Activated naive CD4-positive, alpha-beta T cell treated with Interleukin-2 at 50 U/mL for 16 hours (primary cell): ENCODE measurements around the gene POLN.
"Not testable (repeated sequence)": the region's sequence is repeated elsewhere in the genome, so short reads cannot be mapped to it uniquely, and the experiment has no call there.

Experiments
- DNase-seq: peaks from one replicate; pipeline ENCODE4 v3.0.0-alpha.2; 2020

Gene POLN

DNA sequence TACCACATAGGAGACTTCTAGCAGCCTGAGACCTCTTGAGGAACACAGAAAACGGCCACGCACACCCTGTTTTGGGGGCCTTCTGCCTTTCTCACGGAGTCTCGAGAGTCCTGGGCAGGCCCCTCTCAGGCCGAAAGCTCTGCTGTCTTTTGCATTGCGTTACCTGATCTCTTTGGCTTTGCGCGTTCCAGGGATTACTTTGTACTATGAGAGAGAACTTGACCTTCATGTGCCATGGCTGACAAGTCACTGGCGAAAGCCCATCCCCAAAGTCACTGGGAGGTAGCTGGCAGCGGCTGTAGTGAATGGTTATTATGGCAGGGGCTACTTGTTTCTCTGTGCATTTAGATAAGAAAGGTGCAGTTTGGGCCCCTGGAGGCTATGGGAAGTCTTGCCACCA lies 190.8 kb downstream of the POLN start:
- no peak for DNase-seq

DNA sequence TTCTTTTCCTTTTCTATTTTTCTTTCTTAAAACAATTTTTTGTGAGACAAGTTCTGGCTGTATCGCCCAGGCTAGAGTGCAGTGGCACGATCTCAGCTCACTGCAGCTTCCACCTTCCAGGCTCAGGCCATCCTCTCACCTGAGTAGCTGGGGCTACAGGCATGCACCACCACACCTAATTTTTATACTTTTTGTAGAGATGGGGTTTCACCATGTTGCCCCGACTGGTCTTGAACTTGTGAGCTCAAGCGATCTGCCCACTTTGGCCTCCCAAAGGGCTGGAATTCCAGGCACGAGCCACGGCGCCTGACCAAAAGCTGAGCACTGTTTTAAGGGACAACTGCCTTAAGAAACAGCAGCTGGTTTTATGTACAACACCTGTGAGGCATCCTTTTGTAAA lies 192.1 kb downstream of the POLN start:
- no peak for DNase-seq

DNA sequence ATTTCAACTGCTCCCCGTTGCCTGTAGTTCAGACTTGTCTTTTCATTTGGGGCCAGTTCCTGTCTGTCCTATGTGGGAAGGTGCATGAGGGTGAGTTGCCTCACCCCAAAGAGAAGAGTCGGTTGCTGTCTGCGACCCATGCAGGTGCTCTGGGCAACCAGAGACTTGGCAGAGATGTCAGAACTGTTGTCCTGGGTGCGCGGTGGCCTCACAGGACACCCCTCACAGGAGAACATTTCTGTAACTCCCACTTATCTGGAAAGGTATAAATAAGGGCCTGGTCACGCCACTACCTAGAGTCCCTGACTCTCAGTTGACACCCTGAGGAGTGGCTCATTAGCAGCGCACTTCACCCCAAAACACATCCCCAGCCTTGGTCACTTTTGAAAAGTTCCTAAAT lies 192.5 kb downstream of the POLN start:
- no peak for DNase-seq

DNA sequence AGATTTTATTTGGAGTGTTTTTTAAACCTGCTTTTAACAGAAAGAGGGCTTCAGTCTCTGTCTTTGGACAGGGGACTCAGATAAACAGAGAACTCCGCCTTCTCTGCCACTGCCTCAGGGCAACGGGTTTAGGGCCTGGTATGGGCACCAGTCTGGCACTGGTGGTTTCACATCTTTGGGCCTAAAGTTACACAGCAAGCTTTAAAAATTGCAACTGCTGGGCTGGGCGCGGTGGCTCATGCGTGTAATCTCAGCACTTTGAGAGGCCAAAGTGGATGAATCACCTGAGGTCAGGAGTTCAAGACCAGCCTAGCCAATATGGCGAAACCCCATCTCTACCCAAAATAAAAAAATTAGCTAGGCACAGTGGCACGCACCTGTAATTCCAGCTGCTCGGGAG lies 193.1 kb downstream of the POLN start:
- DNase-seq = no peak

DNA sequence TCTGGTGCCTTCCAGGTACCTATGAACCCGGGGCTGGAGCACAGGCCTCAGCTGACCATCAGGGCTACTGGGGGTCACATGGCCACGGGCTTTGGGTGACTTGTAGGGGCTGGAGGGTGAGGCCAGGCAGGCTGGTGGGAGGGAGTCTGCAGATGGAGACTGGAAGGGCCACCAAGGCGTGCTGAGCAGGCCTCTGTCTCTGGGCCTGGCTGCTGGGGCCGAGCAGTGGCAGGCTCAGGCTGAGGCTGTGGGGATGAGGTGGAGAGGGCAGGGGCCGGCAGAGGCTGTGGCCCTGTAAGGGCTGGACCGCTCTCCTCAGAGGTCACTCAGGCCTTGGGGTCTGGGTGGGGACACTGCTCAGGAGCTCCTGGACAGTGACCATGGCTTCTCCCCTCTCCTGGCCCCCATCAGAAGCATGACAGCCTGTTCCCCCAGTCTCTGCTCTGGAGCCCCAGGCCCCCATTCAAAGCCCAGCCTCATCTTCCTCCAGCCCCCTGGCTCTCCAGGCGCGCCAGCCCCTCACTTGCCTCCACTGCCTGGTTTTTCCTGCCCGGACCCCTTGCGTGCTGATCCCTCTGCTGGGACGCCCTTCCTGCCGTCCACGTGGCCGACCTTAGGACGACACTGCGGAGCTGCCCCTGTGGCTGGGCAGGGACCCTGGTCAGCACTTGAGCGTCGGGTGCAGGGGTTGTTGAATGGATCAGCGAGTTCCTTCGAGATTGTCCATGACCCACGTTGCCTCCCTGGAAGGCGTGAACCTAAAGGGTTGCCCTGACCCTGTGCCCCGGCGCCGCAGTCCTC lies 193.9 kb downstream of the POLN start:
- no peak for DNase-seq

DNA sequence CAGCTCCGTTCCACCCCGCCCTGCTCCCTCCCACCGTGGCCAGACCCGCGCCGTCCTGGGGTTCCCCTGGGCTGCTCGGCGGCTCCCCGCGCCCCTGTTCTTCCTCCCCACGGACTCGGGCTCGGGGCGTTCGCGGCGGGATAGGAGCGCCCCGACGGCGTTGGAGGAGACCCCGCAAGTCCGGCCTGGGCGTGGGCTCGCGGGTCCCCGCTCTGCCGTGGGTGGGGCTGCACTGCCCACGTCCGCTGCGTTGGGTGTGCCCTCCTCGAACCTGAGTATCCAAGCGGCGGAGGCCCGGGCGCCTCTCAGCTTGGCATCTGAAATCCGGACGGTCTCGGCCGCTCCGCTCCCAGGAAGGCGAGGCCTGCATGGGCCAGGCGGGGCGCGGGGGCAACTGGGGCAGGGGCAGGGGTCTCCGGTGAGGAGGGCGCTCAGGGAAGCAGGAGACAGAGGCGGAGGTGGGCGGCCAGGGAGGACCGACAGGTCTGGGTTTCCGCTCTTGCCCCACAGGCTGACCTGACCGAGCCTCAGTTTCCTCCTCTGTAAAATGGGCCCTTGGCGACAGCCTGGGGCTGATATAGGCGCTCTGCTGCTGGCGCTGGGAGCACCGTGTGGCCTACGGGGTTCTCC lies 194.8 kb downstream of the POLN start:
- DNase-seq = no peak

DNA sequence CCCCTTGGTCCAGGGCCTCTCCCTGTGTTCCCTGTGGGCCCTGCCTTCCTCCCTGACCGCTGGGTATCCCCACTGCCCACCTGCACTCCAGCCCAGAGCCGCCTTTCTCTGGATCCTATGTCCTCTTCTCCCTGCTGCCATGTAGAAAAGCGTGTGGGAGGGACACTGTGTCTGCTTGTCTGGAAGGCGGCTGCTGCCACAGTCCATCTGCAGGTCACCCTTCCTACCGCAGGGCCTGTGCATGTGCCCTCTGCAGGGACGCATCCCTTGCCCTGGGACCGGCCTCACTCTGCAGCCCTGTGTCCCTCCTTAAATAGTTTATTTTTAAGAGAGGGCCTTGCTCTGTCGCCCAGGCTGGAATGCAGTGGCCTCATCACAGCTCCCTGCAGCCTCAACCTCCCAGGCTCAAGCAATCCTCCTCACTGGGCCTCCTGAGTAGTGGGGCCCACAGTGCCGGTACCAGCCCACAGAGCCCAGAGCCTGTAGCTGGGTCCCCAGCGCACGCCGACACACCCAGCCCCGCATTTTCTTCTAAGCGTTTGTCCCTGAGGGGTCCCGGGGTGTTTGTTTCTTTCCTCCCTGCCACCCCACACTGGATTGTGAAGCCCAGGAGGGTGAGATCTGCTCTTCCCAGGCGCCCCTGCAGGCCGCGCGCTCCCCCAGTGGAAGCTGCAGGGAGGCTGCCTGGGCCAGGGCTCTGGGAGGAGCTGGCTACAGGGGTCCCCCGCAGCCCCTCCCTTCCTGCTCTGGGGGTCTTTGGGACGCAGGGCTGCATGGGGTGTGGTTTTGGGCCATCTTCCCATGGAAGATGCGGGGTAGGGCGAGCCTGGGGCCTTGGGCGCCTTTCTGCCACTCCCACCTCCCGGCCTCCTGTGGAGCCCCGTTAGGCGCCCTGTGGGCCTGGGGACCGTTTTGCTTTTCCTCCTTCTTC lies 195.6 kb downstream of the POLN start:
- no peak for DNase-seq

DNA sequence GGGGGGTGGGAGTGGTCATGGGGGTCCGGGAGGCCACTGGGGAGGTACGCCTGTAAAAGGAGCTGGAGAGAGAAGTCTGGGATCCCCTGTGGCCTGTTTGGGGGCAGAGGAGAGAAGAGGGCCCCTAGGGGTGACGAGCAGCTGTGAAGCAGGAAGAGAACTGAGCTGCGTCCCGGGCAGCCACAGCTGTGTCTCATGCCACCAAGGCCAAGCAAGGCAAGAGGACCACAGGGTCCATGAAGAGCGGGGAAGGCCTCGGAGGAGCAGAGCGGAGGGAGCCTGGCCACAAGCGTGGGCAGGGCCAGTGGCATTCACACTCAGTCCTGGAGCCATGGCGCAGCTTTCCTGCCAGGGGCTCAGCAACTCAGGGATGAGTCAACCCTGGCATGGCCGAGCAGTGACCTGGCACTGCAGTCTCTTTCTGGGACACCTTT lies 196.4 kb downstream of the POLN start:
- no peak for DNase-seq

DNA sequence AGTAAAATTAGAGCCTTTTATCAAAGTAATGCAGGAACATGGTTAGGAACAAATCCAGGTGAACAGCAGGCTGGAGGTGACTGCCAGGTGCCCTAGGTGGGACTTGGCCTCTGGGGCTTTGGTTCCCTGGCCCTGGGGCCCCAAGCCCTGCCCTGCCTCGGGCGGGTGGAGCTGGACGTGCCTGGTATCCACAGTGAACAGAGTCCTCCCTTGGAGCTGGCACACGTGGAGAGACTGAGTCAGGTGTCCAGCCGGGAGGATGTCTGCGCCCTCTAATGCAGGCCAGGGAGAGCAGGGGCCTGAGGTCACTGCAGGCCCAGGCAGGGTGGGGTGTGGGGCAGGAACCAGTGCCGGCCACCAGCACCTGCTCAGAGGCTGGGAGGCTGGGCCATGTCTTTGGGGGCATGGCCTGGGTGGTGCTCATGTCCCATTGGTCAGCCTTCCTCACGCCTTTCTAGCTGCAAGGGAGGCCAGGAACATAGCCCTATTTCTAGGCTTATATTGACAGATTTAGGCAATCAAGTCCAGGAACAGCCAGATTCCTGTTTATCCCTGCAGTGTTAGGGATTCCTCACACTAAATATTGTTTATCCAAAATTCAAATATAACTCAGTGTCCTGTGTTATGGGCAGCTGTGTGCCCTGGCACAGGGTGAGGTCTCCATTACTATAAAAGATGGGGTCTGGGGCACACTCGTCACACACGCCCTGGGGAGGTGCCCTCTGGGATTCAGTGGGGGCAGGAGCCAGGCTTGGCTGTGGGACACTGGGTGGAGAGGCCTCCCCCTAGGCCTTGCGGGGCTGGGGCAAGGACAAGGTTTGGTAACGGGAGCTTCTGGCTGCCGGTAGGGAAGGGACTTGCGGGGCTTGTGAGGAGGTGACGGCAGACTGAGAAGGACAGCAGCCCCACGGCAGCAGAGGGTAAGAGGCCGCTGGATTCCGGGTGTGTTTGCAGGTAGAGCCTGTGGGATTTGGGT lies 197.1 kb downstream of the POLN start:
- DNase-seq = no peak

DNA sequence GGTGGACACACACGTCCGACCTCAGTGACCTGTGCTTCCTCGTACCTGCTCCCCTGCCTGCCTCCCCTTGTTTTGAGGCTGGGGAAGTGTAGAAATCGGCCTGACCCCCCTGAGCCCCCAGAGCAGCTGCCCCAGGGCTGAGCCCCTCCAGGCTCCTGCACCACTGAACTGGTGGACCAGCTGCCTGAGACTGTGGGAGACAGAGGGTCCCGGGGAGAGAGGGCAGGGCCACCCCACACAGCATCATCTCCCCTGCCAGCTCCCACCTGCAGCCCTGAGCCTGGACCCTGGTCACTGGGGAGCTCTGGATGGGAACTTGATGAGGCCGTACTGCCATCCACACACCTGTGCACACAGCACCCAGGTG lies 197.8 kb downstream of the POLN start:
- no peak for DNase-seq

DNA sequence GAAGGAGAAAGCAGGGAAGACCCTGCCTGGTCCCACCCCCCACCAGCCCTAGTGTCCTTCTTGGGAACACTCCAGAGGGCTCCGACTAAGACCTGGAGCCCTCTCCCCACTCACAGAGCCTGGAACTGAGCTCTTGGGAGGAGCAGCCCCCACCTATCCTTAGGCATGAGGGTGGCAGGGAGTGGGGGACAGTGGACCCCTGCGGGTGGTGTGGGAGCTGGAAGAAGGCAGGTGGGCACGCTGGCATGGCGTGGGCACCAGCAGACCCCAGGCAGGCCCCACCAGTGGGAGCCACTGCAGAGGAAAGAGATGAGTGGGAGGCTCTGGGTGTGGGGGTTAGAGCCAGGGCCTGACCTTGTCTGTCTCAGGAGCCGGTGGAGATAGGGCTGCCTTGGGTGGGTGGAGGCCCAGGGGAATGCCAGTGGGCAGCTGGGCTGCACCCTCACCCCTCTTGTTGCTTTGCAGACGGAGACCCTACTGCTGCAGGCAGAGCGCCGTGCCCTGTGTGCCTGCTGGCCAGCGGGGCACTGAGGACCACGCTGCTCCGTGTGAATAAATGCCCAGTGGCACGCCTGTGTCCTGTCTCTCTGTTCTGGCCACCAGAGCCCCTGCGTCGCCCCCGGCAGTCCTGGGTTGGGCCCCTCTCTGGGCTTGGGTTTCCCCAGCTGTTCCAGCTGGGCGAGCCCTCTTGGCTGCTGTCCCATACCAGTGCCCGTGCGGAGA lies 198.4 kb downstream of the POLN start:
- no peak for DNase-seq

DNA sequence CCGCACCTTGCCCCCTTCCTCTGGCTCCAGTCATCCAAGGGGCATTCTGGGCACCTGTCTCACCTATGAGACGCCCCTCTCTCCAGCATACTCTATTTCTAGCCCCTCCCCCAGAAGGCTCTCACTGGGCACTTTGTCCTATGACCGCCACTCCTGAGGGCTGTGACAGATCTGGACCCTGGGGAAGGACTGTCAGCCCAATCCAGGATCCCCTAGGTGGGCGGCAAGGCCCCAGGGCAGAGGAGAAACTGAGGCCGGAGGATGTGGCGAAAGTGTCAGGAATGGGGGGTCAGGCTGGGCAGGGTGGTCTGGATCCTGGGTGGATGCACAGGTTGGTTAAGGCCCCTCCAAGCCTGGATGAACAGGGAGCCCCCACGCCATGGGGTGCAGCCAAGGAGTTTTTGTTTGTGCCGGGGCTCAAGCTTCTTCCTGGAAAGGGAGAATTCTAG lies 198.9 kb downstream of the POLN start:
- no peak for DNase-seq

DNA sequence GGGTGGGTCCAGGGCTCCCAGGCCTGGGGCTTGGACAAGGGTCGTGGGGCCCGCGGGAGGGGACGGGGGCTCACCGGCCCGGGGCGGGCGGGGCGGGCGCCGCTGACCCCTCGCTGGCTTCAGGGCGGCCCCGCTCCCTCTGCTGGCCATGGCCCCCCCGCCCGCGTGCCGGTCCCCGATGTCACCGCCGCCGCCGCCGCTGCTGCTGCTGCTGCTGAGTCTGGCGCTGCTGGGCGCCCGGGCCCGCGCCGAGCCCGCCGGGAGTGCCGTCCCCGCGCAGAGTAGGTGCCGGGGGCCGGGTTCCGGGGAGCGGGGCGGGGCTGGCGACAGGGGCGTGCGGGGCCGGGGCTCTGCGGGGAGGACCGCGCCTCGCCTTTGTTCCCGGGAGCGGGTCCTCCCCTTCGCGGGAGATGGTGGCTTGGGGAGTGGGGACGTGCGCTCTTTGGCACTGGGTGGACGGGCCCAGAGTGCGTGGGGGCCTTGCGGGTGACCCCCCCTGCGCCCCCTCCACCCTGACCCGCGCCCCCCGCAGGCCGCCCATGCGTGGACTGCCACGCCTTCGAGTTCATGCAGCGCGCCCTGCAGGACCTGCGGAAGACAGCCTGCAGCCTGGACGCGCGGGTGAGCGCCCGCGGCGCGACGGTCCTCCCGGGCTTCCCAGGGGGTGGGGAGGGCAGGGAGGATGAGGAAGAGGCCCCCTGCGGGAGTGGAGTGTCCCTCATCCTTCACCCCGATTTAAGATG lies 199.5 kb downstream of the POLN start:
- peak; percentile 42 for DNase-seq

DNA sequence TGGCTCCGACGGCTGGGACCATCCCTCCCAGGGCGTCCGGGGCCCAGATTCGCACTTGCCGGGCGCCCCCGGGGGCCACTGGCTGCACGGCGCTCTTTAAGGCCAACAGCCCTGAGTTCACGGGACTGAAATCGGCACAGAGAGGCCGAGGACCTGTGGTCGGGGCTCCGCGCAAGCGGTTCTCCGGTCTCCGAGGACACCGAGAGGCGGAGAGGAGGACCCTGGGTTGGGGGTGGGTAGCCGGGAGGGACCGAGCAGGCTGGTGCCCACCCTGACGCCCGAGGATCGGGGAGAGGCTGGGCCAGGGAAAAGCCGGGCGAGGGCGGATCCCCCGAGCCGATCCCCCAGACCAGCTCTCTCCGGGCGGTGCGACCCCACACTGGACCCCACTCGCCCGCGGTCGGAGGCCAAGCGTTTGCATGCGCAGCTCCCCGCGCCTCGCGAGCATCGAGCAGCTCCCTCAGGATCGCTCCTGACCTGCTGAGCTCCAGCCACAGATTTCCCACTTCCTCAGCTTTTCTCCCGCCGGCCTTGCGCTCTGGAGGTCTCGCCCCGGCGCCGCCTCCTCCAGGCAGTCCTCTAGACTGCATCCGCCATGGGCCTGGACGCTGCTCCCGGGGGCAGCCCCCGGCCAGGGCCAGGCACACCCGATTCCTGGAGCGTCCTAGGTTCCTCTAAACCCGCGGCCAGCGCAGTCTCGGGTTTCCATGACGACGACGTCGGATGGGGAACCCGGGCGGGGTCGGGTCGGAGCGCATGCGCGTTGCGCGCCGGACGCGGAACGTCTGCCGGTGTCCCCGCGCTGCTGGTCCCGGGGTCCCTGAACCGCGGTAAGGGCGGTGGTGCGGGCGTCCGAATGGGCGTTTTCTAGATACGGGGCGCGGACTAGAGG lies 200.4 kb downstream of the POLN start:
- peak; percentile 87 for DNase-seq

DNA sequence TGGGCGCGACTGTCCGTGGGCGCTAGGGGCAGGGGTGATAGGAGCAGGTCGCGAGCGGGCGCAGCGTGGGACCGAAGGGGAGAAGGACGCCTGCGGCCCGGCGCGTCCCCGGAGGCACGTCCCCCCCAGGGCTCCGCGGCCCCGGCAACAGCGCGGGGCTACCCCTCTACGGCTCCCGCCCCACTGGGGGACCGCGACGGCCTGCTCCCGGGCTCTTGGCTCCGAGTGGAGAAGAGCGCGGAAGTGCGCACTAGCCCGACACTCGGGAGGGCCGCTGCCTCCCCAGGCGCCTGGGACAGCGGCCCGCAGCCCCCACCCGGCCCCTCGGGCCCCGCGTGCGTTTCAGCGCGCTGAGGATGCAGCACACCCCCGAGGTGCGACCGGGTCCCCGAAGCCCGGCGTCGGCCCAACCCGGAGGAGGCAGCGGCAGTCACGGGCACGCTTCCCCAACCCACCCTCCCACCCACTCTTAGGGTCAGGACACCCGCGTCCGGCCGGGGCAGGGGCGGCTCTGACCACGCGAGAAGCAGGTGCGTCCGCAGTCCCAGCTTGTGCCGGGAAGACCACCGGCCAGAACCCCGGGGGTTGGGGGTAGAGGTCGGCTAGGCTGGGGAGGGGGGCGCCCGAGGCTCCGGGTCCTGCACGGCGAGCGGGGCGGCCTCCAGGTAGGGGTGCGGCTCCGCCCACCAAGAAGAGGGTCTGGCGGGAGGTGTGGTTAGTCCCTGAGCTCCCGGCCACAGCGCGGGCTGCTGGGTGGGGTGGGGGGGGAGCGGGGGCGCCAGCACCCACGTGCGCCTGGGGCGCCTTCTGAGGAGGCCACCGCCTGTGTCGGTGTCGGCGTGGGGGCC lies 201.3 kb downstream of the POLN start:
- no peak for DNase-seq

DNA sequence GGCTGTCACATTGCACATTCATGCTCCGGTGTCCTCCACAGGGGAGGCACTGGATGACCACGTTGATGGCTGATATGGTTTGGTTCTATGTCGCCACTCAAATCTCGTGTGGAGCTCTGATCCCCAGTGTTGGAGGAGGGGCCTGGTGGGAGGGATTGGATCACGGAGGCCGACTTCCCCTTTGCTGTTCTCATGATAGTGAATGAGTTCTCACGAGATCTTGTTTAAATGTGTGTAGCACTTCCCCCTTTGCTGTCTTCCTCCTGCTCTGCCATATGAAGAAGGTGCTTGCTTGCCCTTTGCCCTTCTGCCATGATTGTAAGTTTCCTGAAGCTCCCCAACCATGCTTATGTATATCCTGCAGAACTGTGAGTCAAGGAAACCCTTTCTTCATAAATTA lies 205.1 kb downstream of the POLN start:
- DNase-seq = no peak

DNA sequence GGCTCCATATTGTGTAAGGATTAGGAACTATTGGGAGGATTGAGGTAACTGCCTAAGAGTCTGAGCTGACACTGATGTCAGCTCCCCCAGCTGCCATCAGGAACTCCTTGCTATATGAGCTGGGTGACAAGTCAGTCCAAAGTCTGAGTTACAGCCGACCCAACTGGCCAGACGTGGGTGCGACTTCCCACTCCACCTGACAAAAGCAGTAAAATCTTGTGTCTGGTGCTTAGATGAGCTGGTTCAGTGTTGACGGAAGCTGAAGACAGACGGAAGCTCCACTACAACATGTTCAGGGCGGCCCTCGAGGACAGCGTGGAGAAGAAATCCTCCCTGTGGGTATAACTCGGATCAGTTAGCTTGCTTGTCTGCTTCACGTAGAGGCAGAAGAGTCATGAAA lies 205.6 kb downstream of the POLN start:
- DNase-seq = no peak

DNA sequence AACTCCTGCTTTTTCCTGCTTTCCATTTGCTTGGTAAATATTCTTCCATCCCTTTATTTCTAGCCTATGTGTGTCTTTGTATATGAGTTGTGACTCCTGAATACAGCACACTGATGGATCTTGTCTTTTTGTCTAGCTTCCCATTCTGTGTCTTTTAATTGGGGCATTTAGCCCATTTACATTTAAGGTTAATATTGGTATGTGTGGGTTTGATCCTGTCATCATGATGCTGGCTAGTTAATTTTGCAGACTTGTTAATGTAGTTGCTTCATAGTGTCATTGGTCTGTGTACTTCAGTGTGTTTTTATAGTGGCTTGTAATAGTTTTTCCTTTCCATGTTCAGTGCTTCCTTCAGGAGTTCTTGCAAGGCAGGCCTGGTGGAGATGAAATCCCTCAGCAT lies 210.8 kb downstream of the POLN start:
- DNase-seq = not testable (repeated sequence)

DNA sequence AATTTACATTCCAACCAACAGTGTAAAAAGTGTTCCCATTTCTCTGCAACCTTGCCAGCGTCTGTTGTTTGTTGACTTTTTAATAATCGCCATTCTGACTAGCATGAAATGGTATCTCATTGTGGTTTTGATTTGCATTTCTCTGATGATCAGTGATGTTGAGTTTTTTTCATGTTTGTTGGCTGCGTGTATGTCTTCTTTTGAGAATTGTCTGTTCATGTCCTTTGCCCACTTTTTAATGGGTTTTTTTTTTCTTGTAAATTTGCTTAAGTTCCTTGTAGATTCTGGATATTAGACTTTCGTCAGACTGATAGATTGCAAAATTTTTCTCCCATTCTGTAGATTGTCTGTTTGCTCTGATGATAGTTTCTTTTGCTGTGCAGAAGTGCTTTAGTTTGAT lies 214.8 kb downstream of the POLN start:
- DNase-seq = not testable (repeated sequence)
